B cell (primary cell): ENCODE data around the gene MET. TPM values are rescaled to one million over a fixed set of nuclear protein-coding genes. Genes with fewer than 3 reads are reported as not detected.

ENCODE experiments used
- ATAC-seq: fragments of 200-7000 bp; cut with Tn5 transposase; one replicate; pipeline ENCODE4 v1.10.0; 2021; ENCODE audit warnings: low read depth, mild to moderate bottlenecking, moderate number of reproducible peaks, moderate library complexity
- CTCF ChIA-PET: fragments of 350-600 bp; sonication (Branson Sonifier 250); formaldehyde crosslinking; loops from one replicate; lab custom pipeline; 2021; ENCODE audit warnings: antibody characterized with exemption, inconsistent platforms; lab: Charles Lee
- POLR2A ChIA-PET: fragments of 350-600 bp; sonication (Branson Sonifier 250); formaldehyde crosslinking; loops from one replicate; lab custom pipeline; 2021; ENCODE audit warnings: antibody characterized with exemption; lab: Charles Lee
- DNase-seq: peaks from one replicate; pipeline ENCODE4 v3.0.0; 2013
- H2AFZ ChIP-seq: 2 replicates; pipeline ENCODE4 v1.6.1; 2012; ENCODE audit warnings: mild to moderate bottlenecking, low read depth, low read length; ENCODE audit not compliant: insufficient read depth, poor library complexity, severe bottlenecking
- H3K27ac ChIP-seq, 2 donors: 1 replicate in 1 of 2; 2 replicates in 1 of 2; pipeline ENCODE4 v1.5.1; 2012 to 2013; ENCODE audit warnings: low read length in 2 of 2, mild to moderate bottlenecking in 2 of 2, moderate library complexity in 1 of 2
- H3K27me3 ChIP-seq, 4 experiments: fragments of 200-600 bp in 1 of 4; sonication (generic) in 1 of 4; replicated peaks in 1 of 4; 1 replicate in 2 of 4; 2 replicates in 2 of 4; pipeline versions ENCODE4 v1.6.1 to v1.7.0; 2013 to 2016; ENCODE audit warnings: low read length in 3 of 4, mild to moderate bottlenecking in 2 of 4, mixed read lengths in 1 of 4, moderate library complexity in 1 of 4; ENCODE audit not compliant: insufficient read depth in 4 of 4, control insufficient read depth in 3 of 4; ENCODE audit errors: control extremely low read depth in 1 of 4
- H3K36me3 ChIP-seq, 2 experiments: replicated peaks in 1 of 2; 1 replicate in 1 of 2; 2 replicates in 1 of 2; pipeline versions ENCODE4 v1.6.1 to v1.7.1; 2013; ENCODE audit warnings: low read length in 1 of 2; ENCODE audit not compliant: insufficient read depth in 2 of 2, control insufficient read depth in 1 of 2; ENCODE audit errors: control extremely low read depth in 1 of 2, extremely low read depth in 1 of 2
- H3K4me1 ChIP-seq, 2 donors: fragments of 200-600 bp in 1 of 2; sonication (generic) in 1 of 2; 1 replicate in 1 of 2; 2 replicates in 1 of 2; pipeline versions ENCODE4 v1.5.1 to v1.6.1; 2013 to 2017; ENCODE audit warnings: low read length in 2 of 2; ENCODE audit not compliant: control insufficient read depth in 2 of 2, insufficient read depth in 2 of 2
- H3K4me2 ChIP-seq: replicated peaks from 2 replicates; pipeline ENCODE3; 2012; ENCODE audit warnings: mild to moderate bottlenecking, low read depth, low read length; ENCODE audit not compliant: poor library complexity, severe bottlenecking
- H3K4me3 ChIP-seq, 5 experiments: fragments of 200-600 bp in 1 of 5; sonication (generic) in 1 of 5; 1 replicate in 3 of 5; 2 replicates in 2 of 5; pipeline versions ENCODE4 v1.5.1 to v1.7.0; 2011 to 2016; ENCODE audit warnings: low read length in 4 of 5, mild to moderate bottlenecking in 4 of 5, low read depth in 2 of 5, control low read depth in 1 of 5, moderate library complexity in 1 of 5; ENCODE audit not compliant: insufficient read depth in 1 of 5; ENCODE audit errors: control extremely low read depth in 1 of 5, extremely low read depth in 1 of 5
- H3K79me2 ChIP-seq: fragments of 200-600 bp; sonication (generic); one replicate; pipeline ENCODE4 v1.6.0; 2016; ENCODE audit warnings: low read length; ENCODE audit not compliant: control insufficient read depth, insufficient read depth
- H3K9ac ChIP-seq: fragments of 200-600 bp; sonication (generic); 2 replicates; pipeline ENCODE4 v1.6.1; 2017; ENCODE audit warnings: mild to moderate bottlenecking, low read length, moderate library complexity
- H3K9me3 ChIP-seq, 3 donors: one replicate each; pipeline versions ENCODE4 v1.6.1 to v1.7.1; 2013; ENCODE audit warnings: low read length in 2 of 3; ENCODE audit not compliant: control insufficient read depth in 2 of 3, insufficient read depth in 1 of 3; ENCODE audit errors: control extremely low read depth in 1 of 3
- H4K20me1 ChIP-seq: 2 replicates; pipeline ENCODE4 v1.6.0; 2012; ENCODE audit warnings: mild to moderate bottlenecking, low read length; ENCODE audit not compliant: insufficient read depth, control insufficient read depth, poor library complexity, severe bottlenecking
- H3K27ac Mint-ChIP-seq: one replicate; pipeline ENCODE4 v1.8.0; 2021; ENCODE audit warnings: mixed read lengths
- H3K27me3 Mint-ChIP-seq: one replicate; pipeline ENCODE4 v1.8.0; 2021; ENCODE audit warnings: mixed read lengths
- H3K4me1 Mint-ChIP-seq: one replicate; pipeline ENCODE4 v1.8.0; 2021; ENCODE audit warnings: mixed read lengths
- H3K4me3 Mint-ChIP-seq: one replicate; pipeline ENCODE4 v1.8.0; 2021; ENCODE audit warnings: mixed read lengths
- H3K9me3 Mint-ChIP-seq: one replicate; pipeline ENCODE4 v1.8.0; 2022; ENCODE audit warnings: mixed read lengths; ENCODE audit not compliant: insufficient read depth
- EZH2 ChIP-seq: IDR thresholded peaks from 2 replicates; pipeline ENCODE4 v1.6.1; 2012; ENCODE audit warnings: borderline replicate concordance, low read depth, mild to moderate bottlenecking, moderate library complexity, low read length; ENCODE audit not compliant: insufficient read depth, poor library complexity, severe bottlenecking
- WGBS: methylation state at CpG from one replicate; pipeline ENCODE4 v1.1.5; 2013; ENCODE audit warnings: missing lambda C conversion rate; ENCODE audit not compliant: insufficient coverage; 5-methylcytosine and 5-hydroxymethylcytosine counted together
- intact Hi-C: fragments of 100-400 bp; cut with micrococcal nuclease; formaldehyde crosslinking; loops from one replicate; pipeline ENCODE4 v1.10.0; 2022
- polyA plus RNA-seq: library from polyadenylated mRNA; depleted of rRNA; stranded (reverse); fragments of >200 nt; gene quantifications from 2 replicates; pipeline ENCODE4 v1.2.3, GENCODE V29; 2012
- total RNA-seq, 2 donors: library from RNA; stranded (reverse); fragments of 120-200 nt in 1 of 2; gene quantifications; 1 replicate in 1 of 2; 2 replicates in 1 of 2; pipeline versions ENCODE4 v1.2.3 to v1.2.4, GENCODE V29; 2013 to 2022
- TF ChIP-seq, protein P1 (sequence below): fragments of 200-600 bp; IDR thresholded peaks from one replicate; pipeline ENCODE4 v1.8.0; 2022; ENCODE audit warnings: antibody characterized with exemption, mild to moderate bottlenecking

MET gene
- total and polyA plus RNA-seq, 2 donors (not counting 1 experiment from before 2014, with no cell fraction given): 0.03 to 0.59 TPM

DNA sequence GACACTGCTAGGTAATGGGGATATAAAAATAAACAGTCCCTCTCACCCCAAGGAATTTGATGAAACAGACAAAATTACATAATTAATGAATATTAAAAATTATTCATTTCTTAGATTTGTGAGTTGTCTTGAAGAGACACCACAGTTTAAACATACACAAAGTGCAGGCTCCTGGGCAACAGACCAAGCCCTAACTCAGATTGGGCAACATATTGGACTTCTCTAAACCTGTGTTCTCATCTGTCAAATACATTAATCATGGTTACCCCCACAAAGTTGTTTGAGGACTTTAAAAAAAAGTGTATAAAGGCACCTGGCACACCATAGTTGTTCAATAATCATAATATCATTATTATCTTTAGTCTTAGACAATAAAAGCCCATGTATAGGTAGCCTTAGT, 127.9 kb downstream of the MET start:
- Histone ChIP-seq H3K27ac (no peak overlapping the region), H3K4me3 (no peak overlapping the region), H3K79me2 (no peaks in the 10 kb centered on the region), H3K36me3 (no peaks in the 10 kb centered on the region), H3K9me3 (no peaks in the 10 kb centered on the region), H3K27me3 (peaks cover 0 to 3% (median 0%) of the 10 kb centered on the region in 4 experiments), H3K9ac (no peak overlapping the region), H4K20me1 (no peaks in the 10 kb centered on the region), H3K4me2 (no peak overlapping the region), H2AFZ (no peak overlapping the region), H3K4me1 (no peaks in the 10 kb centered on the region)
- Mint-ChIP-seq H3K4me1 (peaks cover 10% of the 10 kb centered on the region), H3K9me3 (no peaks in the 10 kb centered on the region), H3K27ac (no peak overlapping the region), H3K27me3 (peaks cover 29% of the 10 kb centered on the region), H3K4me3 (no peak overlapping the region)
- TF ChIP-seq EZH2: no peak
- TF ChIP-seq, protein P1, sequence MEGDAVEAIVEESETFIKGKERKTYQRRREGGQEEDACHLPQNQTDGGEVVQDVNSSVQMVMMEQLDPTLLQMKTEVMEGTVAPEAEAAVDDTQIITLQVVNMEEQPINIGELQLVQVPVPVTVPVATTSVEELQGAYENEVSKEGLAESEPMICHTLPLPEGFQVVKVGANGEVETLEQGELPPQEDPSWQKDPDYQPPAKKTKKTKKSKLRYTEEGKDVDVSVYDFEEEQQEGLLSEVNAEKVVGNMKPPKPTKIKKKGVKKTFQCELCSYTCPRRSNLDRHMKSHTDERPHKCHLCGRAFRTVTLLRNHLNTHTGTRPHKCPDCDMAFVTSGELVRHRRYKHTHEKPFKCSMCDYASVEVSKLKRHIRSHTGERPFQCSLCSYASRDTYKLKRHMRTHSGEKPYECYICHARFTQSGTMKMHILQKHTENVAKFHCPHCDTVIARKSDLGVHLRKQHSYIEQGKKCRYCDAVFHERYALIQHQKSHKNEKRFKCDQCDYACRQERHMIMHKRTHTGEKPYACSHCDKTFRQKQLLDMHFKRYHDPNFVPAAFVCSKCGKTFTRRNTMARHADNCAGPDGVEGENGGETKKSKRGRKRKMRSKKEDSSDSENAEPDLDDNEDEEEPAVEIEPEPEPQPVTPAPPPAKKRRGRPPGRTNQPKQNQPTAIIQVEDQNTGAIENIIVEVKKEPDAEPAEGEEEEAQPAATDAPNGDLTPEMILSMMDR: no peak
- intact Hi-C loops: no loop called here
- ATAC-seq: no peak
- ChIA-PET POLR2A (no interaction called here), CTCF (no interaction called here)
- no peak for DNase-seq

- no peak overlapping the region for H3K4me2 ChIP-seq
- H3K4me3 ChIP-seq: no peak overlapping the region
- TF ChIP-seq, protein P1: no peak
- no peak for TF ChIP-seq EZH2
- DNase-seq (no peak), ATAC-seq (no peak)
- H4K20me1 ChIP-seq: no peaks in the 10 kb centered on the region
- CTCF ChIA-PET: no interaction called here
- POLR2A ChIA-PET: no interaction called here
- no peaks in the 10 kb centered on the region for H3K36me3 ChIP-seq
- Mint-ChIP-seq H3K27me3 (peaks cover 29% of the 10 kb centered on the region), H3K27ac (no peak overlapping the region), H3K4me1 (peaks cover 10% of the 10 kb centered on the region), H3K9me3 (no peaks in the 10 kb centered on the region), H3K4me3 (no peak overlapping the region)
- H3K9ac ChIP-seq: no peak overlapping the region
- intact Hi-C loops: no loop called here
- no peaks in the 10 kb centered on the region for H3K9me3 ChIP-seq
- H3K4me1 ChIP-seq: no peaks in the 10 kb centered on the region
- 80% methylated on average over 1 of the region's 2 CpGs for WGBS
- no peaks in the 10 kb centered on the region for H3K79me2 ChIP-seq
- H3K27ac ChIP-seq: no peak overlapping the region
- peaks cover 0 to 3% (median 0%) of the 10 kb centered on the region in 4 experiments for H3K27me3 ChIP-seq
- no peak overlapping the region for H2AFZ ChIP-seq
These were observed 128.6 kb downstream of the MET start for GRCh38 chr7:116800594-116800993.
